ENCODE results near the gene PPP6R2.

The PPP6R2 gene, protein sequence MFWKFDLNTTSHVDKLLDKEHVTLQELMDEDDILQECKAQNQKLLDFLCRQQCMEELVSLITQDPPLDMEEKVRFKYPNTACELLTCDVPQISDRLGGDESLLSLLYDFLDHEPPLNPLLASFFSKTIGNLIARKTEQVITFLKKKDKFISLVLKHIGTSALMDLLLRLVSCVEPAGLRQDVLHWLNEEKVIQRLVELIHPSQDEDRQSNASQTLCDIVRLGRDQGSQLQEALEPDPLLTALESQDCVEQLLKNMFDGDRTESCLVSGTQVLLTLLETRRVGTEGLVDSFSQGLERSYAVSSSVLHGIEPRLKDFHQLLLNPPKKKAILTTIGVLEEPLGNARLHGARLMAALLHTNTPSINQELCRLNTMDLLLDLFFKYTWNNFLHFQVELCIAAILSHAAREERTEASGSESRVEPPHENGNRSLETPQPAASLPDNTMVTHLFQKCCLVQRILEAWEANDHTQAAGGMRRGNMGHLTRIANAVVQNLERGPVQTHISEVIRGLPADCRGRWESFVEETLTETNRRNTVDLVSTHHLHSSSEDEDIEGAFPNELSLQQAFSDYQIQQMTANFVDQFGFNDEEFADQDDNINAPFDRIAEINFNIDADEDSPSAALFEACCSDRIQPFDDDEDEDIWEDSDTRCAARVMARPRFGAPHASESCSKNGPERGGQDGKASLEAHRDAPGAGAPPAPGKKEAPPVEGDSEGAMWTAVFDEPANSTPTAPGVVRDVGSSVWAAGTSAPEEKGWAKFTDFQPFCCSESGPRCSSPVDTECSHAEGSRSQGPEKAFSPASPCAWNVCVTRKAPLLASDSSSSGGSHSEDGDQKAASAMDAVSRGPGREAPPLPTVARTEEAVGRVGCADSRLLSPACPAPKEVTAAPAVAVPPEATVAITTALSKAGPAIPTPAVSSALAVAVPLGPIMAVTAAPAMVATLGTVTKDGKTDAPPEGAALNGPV

DNA sequence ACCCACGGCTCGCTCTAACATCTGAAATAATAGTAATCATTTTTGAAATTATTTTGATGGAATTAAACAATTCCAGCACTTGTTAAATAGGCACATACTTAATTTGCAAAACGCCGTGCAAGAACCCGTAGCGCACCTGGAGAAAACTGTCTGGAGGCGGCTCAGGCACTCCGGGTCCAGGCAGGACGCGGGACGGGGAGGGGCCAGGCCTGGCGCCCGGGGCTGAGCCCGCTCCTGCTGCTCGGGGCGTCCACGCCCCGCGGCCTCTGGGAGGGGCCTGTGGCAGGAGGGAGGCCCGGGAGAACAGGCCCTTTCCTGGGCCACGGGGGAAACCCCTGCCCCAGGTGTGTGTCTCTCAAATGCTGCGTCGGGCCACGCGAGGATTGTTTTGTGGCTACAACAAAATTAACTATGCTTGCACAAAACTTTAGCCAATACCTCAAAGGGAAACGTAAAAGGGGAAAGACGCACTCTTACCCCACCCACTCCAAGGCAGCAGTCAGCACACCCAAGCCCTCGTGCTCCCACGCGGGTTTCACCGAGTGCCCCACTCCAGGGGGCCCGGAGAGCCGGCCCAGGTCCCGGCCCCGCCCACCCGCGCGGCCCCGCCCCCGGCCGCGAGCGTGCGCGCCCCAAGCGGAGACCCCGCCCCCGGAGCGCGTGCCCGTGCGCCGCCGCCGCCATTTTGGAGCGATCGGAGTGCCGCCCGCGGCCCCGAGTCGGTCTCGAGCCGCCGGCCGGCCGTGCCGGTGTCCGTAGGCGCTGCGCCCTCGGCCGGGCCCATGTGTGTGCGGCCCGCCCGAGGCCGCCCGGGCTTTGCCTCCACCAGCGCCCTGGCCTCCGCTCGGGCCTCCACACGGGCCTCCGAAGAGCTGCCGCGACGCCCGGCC is at the start of gene PPP6R2:
TSS of gene PPP6R2 (plus strand) at position 677 of the 890 bp plus-strand sequence. CDS start 50,582 bp downstream, outside the sequence.
- Histone ChIP-seq H4K20me1 (ENCODE audit: insufficient read depth, low read length, poor library complexity, severe bottlenecking) (peaks cover 15% of the 10 kb centered on the region), H3F3A (ENCODE audit: low read depth) (peaks cover 7% of the 10 kb centered on the region; the same call in 1 of the 2 replicates), H3K9me3 (ENCODE audit: insufficient read depth, low read depth, low read length) (no peaks in the 10 kb centered on the region), H3K4me1 (ENCODE audit: insufficient read depth, low read length, poor library complexity, severe bottlenecking) (peaks cover 21% of the 10 kb centered on the region), H3K27me3 (ENCODE audit: insufficient read depth, low read length, poor library complexity, severe bottlenecking) (no peaks in the 10 kb centered on the region), H3K4me2 (ENCODE audit: low read depth, low read length, poor library complexity, severe bottlenecking) (peak within 1 kb of the TSS; percentile 91), H3K79me2 (ENCODE audit: insufficient read depth, low read length) (peaks cover 21% of the 10 kb centered on the region), H3K9ac (ENCODE audit: low read depth, low read length, poor library complexity, severe bottlenecking) (peak within 1 kb of the TSS; percentile 88), H3K36me3 (ENCODE audit: insufficient read depth, low read length) (no peaks in the 10 kb centered on the region), H2AFZ (ENCODE audit: low read length) (peak within 1 kb of the TSS; percentile 88), H3K4me3 (ENCODE audit: low read length, poor library complexity, severe bottlenecking) (peak within 1 kb of the TSS; percentile 76), H3K9me2 (replicated peaks; ENCODE audit: low read depth, low read length) (no peaks in the 10 kb centered on the region)
- TF ChIP-seq EZH2phosphoT487 (IDR thresholded peaks at IDR 0.05; ENCODE audit: borderline replicate concordance), result no peak
- TF ChIP-seq, protein P1, sequence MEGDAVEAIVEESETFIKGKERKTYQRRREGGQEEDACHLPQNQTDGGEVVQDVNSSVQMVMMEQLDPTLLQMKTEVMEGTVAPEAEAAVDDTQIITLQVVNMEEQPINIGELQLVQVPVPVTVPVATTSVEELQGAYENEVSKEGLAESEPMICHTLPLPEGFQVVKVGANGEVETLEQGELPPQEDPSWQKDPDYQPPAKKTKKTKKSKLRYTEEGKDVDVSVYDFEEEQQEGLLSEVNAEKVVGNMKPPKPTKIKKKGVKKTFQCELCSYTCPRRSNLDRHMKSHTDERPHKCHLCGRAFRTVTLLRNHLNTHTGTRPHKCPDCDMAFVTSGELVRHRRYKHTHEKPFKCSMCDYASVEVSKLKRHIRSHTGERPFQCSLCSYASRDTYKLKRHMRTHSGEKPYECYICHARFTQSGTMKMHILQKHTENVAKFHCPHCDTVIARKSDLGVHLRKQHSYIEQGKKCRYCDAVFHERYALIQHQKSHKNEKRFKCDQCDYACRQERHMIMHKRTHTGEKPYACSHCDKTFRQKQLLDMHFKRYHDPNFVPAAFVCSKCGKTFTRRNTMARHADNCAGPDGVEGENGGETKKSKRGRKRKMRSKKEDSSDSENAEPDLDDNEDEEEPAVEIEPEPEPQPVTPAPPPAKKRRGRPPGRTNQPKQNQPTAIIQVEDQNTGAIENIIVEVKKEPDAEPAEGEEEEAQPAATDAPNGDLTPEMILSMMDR (conservative IDR thresholded peaks at IDR 0.05; ENCODE audit: low read length), result peak; percentile 9; the same call in 1 of the 2 replicates

DNA sequence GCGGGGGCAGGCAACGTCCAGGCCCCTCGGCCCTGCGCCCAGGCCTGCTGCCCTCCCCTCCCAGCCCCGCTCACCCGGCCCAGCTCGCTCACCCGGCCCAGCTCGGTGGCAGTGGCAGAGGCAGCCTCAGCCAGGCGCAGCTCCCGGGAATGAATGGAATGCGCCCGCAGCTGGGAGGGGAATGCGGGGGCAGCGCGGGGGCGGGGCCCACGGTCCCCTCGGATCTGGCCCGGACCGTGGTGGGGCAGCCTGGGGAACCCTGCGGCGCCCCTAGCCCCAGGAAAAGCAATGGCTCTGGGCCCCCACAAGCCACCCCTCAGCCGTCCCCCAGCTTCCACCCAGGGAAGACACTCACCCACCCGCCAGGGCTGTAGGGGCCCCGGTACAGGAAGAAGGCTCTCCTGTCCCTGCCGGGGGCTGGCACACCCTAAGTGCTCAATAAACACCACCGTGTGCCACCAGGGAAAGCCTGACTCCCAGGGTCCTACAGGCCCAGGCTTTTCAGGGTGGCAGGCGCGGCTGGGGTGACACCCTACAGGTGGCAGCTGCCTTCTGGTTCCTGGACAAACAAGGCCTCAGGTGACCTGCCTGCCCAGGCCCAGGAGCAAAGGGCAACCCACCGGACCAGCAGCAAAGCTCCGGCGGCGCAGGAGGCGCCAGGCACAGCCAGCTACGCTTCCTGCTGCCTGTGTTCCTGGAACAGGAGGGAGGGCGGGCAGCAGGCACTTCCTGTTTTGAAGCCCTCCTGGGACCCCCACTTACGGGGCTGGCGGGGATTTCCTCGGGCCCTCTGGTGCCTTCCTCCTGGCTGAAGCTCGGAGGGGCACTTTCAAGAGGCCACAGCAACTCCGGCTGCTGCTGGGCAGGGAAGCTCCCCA is 49.4 kb upstream of the PPP6R2 start:
- H3K9ac ChIP-seq (ENCODE audit: low read depth, low read length, poor library complexity, severe bottlenecking), result no peak overlapping the region
- H3K4me2 ChIP-seq (ENCODE audit: low read depth, low read length, poor library complexity, severe bottlenecking), result no peak overlapping the region

More for the DNA sequence above, 49.4 kb upstream of the PPP6R2 start:
- Histone ChIP-seq H3F3A (ENCODE audit: low read depth) (no peaks in the 10 kb centered on the region), H3K36me3 (ENCODE audit: insufficient read depth, low read length) (peaks cover 9% of the 10 kb centered on the region; the same call in 1 of the 2 replicates), H3K27me3 (ENCODE audit: insufficient read depth, low read length, poor library complexity, severe bottlenecking) (no peaks in the 10 kb centered on the region), H2AFZ (ENCODE audit: low read length) (no peak overlapping the region), H3K4me3 (ENCODE audit: low read length, poor library complexity, severe bottlenecking) (no peak overlapping the region), H3K79me2 (ENCODE audit: insufficient read depth, low read length) (no peaks in the 10 kb centered on the region; the same call in 1 of the 2 replicates), H3K9me2 (replicated peaks; ENCODE audit: low read depth, low read length) (no peaks in the 10 kb centered on the region), H3K9me3 (ENCODE audit: insufficient read depth, low read depth, low read length) (no peaks in the 10 kb centered on the region), H4K20me1 (ENCODE audit: insufficient read depth, low read length, poor library complexity, severe bottlenecking) (no peaks in the 10 kb centered on the region), H3K4me1 (ENCODE audit: insufficient read depth, low read length, poor library complexity, severe bottlenecking) (peaks cover 3% of the 10 kb centered on the region)
- TF ChIP-seq EZH2phosphoT487 (IDR thresholded peaks at IDR 0.05; ENCODE audit: borderline replicate concordance), result no peak
- TF ChIP-seq, protein P1 (conservative IDR thresholded peaks at IDR 0.05; ENCODE audit: low read length), result no peak

All from Loucy (cell line).